ENCODE results near the gene PRKCD.

GRCh38 chr3:53195602-53196574 is 34.9 kb downstream of the PRKCD start:
- TF ChIP-seq CTCF (IDR thresholded peaks at IDR 0.05) (peak; percentile 95 to 100 (median 99)), POLR2A (IDR thresholded peaks at IDR 0.05) (no peak)
